Liver (tissue), 3 donors: ENCODE data around the gene FGF14.

ENCODE experiments used
- ATF3 ChIP-seq: IDR thresholded peaks from 2 replicates; pipeline ENCODE4 v1.6.1; 2016; ENCODE audit warnings: antibody characterized with exemption
- FOXA1 ChIP-seq: IDR thresholded peaks from 2 replicates; pipeline ENCODE4 v1.6.1; 2016; ENCODE audit warnings: antibody characterized with exemption
- GABPA ChIP-seq, 2 donors: IDR thresholded peaks in 1 of 2; conservative IDR thresholded peaks in 1 of 2; 2 replicates each; pipeline ENCODE4 v1.6.1; 2016; ENCODE audit warnings: antibody characterized with exemption in 2 of 2, mild to moderate bottlenecking in 1 of 2, moderate library complexity in 1 of 2
- JUND ChIP-seq, 2 donors: IDR thresholded peaks; 2 replicates each; pipeline ENCODE4 v1.6.1; 2016; ENCODE audit warnings: antibody characterized with exemption in 2 of 2
- MAX ChIP-seq: IDR thresholded peaks from 2 replicates; pipeline ENCODE4 v1.6.1; 2016; ENCODE audit warnings: antibody characterized with exemption
- NR2F2 ChIP-seq: IDR thresholded peaks from 2 replicates; pipeline ENCODE4 v1.6.1; 2016; ENCODE audit warnings: antibody characterized with exemption
- RAD21 ChIP-seq, 2 donors: IDR thresholded peaks; 2 replicates each; pipeline ENCODE4 v1.6.1; 2016; ENCODE audit warnings: antibody characterized with exemption in 2 of 2, mild to moderate bottlenecking in 2 of 2
- REST ChIP-seq: IDR thresholded peaks from 2 replicates; pipeline ENCODE4 v1.6.1; 2016; ENCODE audit warnings: antibody characterized with exemption, mild to moderate bottlenecking
- RXRA ChIP-seq, 2 donors: IDR thresholded peaks; 2 replicates each; pipeline ENCODE4 v1.6.1; 2017 to 2018; ENCODE audit warnings: antibody characterized with exemption in 2 of 2, mild to moderate bottlenecking in 1 of 2
- SP1 ChIP-seq: IDR thresholded peaks from 2 replicates; pipeline ENCODE4 v1.6.1; 2018; ENCODE audit warnings: antibody characterized with exemption, mild to moderate bottlenecking
- TAF1 ChIP-seq: conservative IDR thresholded peaks from 2 replicates; pipeline ENCODE4 v1.6.1; 2016; ENCODE audit warnings: antibody characterized with exemption, mild to moderate bottlenecking
- YY1 ChIP-seq: IDR thresholded peaks from 2 replicates; pipeline ENCODE4 v1.6.1; 2016; ENCODE audit warnings: antibody characterized with exemption, mild to moderate bottlenecking
- ZBTB33 ChIP-seq: IDR thresholded peaks from 2 replicates; pipeline ENCODE4 v1.6.1; 2016; ENCODE audit warnings: antibody characterized with exemption
- TF ChIP-seq, protein P1 (sequence below): fragments of 150-350 bp; IDR thresholded peaks from 2 replicates; pipeline ENCODE4 v1.5.1; 2017; ENCODE audit warnings: improper control_type of control experiment, low read depth, low read length; ENCODE audit not compliant: missing input control
- donor health status: healthy.
- donor health status: healthy.

DNA sequence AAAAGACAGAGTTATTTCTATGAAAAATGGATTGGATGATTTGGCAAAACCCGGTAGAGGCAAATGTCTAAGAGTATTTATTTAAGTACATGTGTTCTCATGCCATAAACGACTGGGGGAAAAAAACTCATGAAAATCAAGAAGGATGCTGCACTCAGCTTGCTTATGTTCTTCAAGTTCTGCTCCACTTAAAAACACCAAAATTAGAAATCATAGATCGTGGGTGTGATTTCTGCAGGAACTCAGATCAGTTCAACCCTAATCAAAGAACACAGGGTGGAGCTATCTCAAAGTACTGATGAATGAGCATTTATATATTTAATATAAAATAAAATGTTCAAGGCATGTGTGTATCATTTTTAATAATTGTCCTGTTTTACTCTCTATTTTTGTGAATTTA, 103.8 kb downstream of the FGF14 start:
- TF ChIP-seq, protein P1, sequence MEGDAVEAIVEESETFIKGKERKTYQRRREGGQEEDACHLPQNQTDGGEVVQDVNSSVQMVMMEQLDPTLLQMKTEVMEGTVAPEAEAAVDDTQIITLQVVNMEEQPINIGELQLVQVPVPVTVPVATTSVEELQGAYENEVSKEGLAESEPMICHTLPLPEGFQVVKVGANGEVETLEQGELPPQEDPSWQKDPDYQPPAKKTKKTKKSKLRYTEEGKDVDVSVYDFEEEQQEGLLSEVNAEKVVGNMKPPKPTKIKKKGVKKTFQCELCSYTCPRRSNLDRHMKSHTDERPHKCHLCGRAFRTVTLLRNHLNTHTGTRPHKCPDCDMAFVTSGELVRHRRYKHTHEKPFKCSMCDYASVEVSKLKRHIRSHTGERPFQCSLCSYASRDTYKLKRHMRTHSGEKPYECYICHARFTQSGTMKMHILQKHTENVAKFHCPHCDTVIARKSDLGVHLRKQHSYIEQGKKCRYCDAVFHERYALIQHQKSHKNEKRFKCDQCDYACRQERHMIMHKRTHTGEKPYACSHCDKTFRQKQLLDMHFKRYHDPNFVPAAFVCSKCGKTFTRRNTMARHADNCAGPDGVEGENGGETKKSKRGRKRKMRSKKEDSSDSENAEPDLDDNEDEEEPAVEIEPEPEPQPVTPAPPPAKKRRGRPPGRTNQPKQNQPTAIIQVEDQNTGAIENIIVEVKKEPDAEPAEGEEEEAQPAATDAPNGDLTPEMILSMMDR, result no peak
- no peak for TF ChIP-seq YY1
- TF ChIP-seq MAX, result no peak
- no peak for TF ChIP-seq GABPA (IDR thresholded peaks at IDR 0.05 in 1 of 2, conservative IDR thresholded peaks at IDR 0.05 in 1 of 2)
- no peak for TF ChIP-seq RAD21 (IDR thresholded peaks at IDR 0.05)
- no peak for TF ChIP-seq JUND (IDR thresholded peaks at IDR 0.05)
- TF ChIP-seq TAF1, result no peak
- no peak for TF ChIP-seq RXRA (IDR thresholded peaks at IDR 0.05)
- no peak for TF ChIP-seq REST
- TF ChIP-seq FOXA1, result no peak
- no peak for TF ChIP-seq NR2F2
- no peak for TF ChIP-seq SP1
- TF ChIP-seq ATF3, result no peak
- no peak for TF ChIP-seq ZBTB33
